ENCODE data around the gene CCL14. TPM values are rescaled to one million over a fixed set of nuclear protein-coding genes. Genes with fewer than 3 reads are reported as not detected.

CCL14 gene
- total RNA-seq, 1 experiment from 2014 or later: not detected

- TF ChIP-seq, protein P1, sequence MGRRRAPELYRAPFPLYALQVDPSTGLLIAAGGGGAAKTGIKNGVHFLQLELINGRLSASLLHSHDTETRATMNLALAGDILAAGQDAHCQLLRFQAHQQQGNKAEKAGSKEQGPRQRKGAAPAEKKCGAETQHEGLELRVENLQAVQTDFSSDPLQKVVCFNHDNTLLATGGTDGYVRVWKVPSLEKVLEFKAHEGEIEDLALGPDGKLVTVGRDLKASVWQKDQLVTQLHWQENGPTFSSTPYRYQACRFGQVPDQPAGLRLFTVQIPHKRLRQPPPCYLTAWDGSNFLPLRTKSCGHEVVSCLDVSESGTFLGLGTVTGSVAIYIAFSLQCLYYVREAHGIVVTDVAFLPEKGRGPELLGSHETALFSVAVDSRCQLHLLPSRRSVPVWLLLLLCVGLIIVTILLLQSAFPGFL (CRISPR knock-in tag; IDR thresholded peaks at IDR 0.05; ENCODE audit: borderline replicate concordance): no peak
These were observed 13.6 kb downstream of the CCL14 start (continued) for GRCh38 chr17:35972945-35973332.

DNA sequence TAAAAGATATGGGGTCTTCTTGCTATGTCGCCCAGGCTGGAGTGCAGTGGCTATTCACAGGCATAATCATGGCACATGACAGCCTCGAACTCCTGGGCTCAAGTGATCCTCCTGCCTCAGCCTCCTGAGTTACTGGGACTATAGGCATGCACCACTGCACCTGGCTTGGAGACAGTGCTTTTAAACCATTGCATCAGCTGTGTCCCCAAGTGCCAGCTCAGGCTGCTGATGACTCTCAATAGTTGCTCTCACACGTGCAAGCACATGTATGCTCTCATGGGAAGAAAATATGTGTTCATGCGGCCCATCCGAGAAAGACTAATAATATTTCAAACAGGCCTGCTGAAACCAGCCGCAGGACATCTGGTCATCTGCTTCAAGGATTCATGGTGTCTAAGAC lies 14.0 kb downstream of the CCL14 start:
- H3K9me3 Mint-ChIP-seq: no peaks in the 10 kb centered on the region
- CTCF ChIA-PET: interaction anchor here (1.3 to 1.9 kb wide), 2 partner anchors 100 to 511 kb away, joined by 4 to 8 read pairs; no protein-coding TSS in a partner anchor
- TF ChIP-seq GABPB1 (CRISPR knock-in tag; IDR thresholded peaks at IDR 0.05) (peak; percentile 90), KAT7 (CRISPR knock-in tag; IDR thresholded peaks at IDR 0.05; ENCODE audit: borderline replicate concordance) (no peak)
- H3K36me3 Mint-ChIP-seq: no peaks in the 10 kb centered on the region
- H3K27me3 Mint-ChIP-seq (ENCODE audit: low read depth): no peaks in the 10 kb centered on the region; the same call in 1 of the 2 replicates
- ATAC-seq (no peak), DNase-seq (ENCODE audit: low spot score) (no peak)
- H3K4me3 Mint-ChIP-seq: no peak overlapping the region
- POLR2A ChIA-PET: no interaction called here
- H3K4me1 Mint-ChIP-seq: no peaks in the 10 kb centered on the region
- no peak overlapping the region for H3K27ac Mint-ChIP-seq

DNA sequence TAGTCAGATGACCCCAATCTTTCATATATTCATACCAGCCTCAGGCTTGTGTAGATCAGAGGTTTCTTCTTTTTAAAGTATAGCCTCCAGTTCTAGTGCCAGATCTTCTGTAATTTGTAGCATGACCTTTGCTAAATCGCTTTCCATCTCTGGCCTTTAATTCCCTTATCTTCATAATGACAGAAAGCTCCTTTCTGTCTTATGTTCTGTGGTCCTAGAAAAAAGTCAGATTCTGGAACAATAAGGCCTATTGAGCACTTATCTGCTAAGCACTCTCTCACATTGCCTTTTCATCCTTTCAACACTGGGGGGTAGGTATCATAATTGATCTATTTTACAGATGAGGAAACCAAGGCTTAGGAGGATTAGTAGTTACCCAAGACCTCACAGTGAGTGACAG lies 14.5 kb downstream of the CCL14 start:
- H3K27ac Mint-ChIP-seq: no peak overlapping the region
- no peaks in the 10 kb centered on the region for H3K9me3 Mint-ChIP-seq
- H3K27me3 Mint-ChIP-seq (ENCODE audit: low read depth): no peaks in the 10 kb centered on the region; the same call in 1 of the 2 replicates
- H3K4me1 Mint-ChIP-seq: no peaks in the 10 kb centered on the region
- ATAC-seq (no peak), DNase-seq (ENCODE audit: low spot score) (no peak)
- no peak overlapping the region for H3K4me3 Mint-ChIP-seq
- ChIA-PET POLR2A (no interaction called here), CTCF (interaction anchor here (1.0 to 1.9 kb wide), 2 partner anchors 100 to 177 kb away, joined by 7 to 8 read pairs; no protein-coding TSS in a partner anchor)
- no peaks in the 10 kb centered on the region for H3K36me3 Mint-ChIP-seq
- TF ChIP-seq RELA (CRISPR knock-in tag; IDR thresholded peaks at IDR 0.05; ENCODE audit: borderline replicate concordance) (no peak), ZNF423 (CRISPR knock-in tag; IDR thresholded peaks at IDR 0.05) (no peak), CREB1 (CRISPR knock-in tag; IDR thresholded peaks at IDR 0.05) (no peak), ZNF232 (CRISPR knock-in tag; IDR thresholded peaks at IDR 0.05) (no peak), ATF1 (CRISPR knock-in tag; IDR thresholded peaks at IDR 0.05) (no peak), TEAD4 (CRISPR knock-in tag; IDR thresholded peaks at IDR 0.05) (no peak), ZNF263 (CRISPR knock-in tag; IDR thresholded peaks at IDR 0.05; ENCODE audit: low read depth) (no peak), CTCF (IDR thresholded peaks at IDR 0.05) (no peak), ZNF281 (CRISPR knock-in tag; IDR thresholded peaks at IDR 0.05) (no peak), JUN (CRISPR knock-in tag; IDR thresholded peaks at IDR 0.05) (no peak), ZNF138 (CRISPR knock-in tag; conservative IDR thresholded peaks at IDR 0.05) (no peak), FOXP1 (CRISPR knock-in tag; IDR thresholded peaks at IDR 0.05; ENCODE audit: borderline replicate concordance) (no peak), MXD4 (CRISPR knock-in tag; IDR thresholded peaks at IDR 0.05; ENCODE audit: borderline replicate concordance) (no peak), JAZF1 (CRISPR knock-in tag; IDR thresholded peaks at IDR 0.05) (no peak), ATF3 (CRISPR knock-in tag; conservative IDR thresholded peaks at IDR 0.05) (no peak)
- TF ChIP-seq, protein P2, sequence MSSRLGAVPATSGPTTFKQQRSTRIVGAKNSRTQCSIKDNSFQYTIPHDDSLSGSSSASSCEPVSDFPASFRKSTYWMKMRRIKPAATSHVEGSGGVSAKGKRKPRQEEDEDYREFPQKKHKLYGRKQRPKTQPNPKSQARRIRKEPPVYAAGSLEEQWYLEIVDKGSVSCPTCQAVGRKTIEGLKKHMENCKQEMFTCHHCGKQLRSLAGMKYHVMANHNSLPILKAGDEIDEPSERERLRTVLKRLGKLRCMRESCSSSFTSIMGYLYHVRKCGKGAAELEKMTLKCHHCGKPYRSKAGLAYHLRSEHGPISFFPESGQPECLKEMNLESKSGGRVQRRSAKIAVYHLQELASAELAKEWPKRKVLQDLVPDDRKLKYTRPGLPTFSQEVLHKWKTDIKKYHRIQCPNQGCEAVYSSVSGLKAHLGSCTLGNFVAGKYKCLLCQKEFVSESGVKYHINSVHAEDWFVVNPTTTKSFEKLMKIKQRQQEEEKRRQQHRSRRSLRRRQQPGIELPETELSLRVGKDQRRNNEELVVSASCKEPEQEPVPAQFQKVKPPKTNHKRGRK (CRISPR knock-in tag; IDR thresholded peaks at IDR 0.05; ENCODE audit: borderline replicate concordance): no peak
- TF ChIP-seq, protein P3, sequence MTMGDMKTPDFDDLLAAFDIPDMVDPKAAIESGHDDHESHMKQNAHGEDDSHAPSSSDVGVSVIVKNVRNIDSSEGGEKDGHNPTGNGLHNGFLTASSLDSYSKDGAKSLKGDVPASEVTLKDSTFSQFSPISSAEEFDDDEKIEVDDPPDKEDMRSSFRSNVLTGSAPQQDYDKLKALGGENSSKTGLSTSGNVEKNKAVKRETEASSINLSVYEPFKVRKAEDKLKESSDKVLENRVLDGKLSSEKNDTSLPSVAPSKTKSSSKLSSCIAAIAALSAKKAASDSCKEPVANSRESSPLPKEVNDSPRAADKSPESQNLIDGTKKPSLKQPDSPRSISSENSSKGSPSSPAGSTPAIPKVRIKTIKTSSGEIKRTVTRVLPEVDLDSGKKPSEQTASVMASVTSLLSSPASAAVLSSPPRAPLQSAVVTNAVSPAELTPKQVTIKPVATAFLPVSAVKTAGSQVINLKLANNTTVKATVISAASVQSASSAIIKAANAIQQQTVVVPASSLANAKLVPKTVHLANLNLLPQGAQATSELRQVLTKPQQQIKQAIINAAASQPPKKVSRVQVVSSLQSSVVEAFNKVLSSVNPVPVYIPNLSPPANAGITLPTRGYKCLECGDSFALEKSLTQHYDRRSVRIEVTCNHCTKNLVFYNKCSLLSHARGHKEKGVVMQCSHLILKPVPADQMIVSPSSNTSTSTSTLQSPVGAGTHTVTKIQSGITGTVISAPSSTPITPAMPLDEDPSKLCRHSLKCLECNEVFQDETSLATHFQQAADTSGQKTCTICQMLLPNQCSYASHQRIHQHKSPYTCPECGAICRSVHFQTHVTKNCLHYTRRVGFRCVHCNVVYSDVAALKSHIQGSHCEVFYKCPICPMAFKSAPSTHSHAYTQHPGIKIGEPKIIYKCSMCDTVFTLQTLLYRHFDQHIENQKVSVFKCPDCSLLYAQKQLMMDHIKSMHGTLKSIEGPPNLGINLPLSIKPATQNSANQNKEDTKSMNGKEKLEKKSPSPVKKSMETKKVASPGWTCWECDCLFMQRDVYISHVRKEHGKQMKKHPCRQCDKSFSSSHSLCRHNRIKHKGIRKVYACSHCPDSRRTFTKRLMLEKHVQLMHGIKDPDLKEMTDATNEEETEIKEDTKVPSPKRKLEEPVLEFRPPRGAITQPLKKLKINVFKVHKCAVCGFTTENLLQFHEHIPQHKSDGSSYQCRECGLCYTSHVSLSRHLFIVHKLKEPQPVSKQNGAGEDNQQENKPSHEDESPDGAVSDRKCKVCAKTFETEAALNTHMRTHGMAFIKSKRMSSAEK (CRISPR knock-in tag; IDR thresholded peaks at IDR 0.05; ENCODE audit: borderline replicate concordance): no peak
- TF ChIP-seq, protein P4, sequence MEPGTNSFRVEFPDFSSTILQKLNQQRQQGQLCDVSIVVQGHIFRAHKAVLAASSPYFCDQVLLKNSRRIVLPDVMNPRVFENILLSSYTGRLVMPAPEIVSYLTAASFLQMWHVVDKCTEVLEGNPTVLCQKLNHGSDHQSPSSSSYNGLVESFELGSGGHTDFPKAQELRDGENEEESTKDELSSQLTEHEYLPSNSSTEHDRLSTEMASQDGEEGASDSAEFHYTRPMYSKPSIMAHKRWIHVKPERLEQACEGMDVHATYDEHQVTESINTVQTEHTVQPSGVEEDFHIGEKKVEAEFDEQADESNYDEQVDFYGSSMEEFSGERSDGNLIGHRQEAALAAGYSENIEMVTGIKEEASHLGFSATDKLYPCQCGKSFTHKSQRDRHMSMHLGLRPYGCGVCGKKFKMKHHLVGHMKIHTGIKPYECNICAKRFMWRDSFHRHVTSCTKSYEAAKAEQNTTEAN (CRISPR knock-in tag; IDR thresholded peaks at IDR 0.05): no peak
